ENCODE data around the gene INPP5B.
"Not testable (repeated sequence)": the region's sequence is repeated elsewhere in the genome, so short reads cannot be mapped to it uniquely, and the experiment has no call there.

Gene INPP5B

GRCh38 chr1:37946703-37947360, at the start of gene INPP5B:
Gene INPP5B (minus strand): TSS chr1:37947053. CDS start chr1:37946308, 745 bp downstream.
- peak; percentile 76 for DNase-seq (ENCODE audit: low spot score)

GRCh38 chr1:37995751-37996345, 49.0 kb upstream of the INPP5B start:
- DNase-seq (ENCODE audit: low spot score) = no peak

GRCh38 chr1:37994886-37995566, 48.2 kb upstream of the INPP5B start:
- no peak for DNase-seq (ENCODE audit: low spot score)

- DNase-seq (ENCODE audit: low spot score) = no peak
These were observed 42.6 kb upstream of the INPP5B start for GRCh38 chr1:37989361-37989930.

GRCh38 chr1:37987679-37988078, 40.8 kb upstream of the INPP5B start:
- DNase-seq (ENCODE audit: low spot score) = no peak

GRCh38 chr1:37983546-37983945, 36.7 kb upstream of the INPP5B start:
- no peak for DNase-seq (ENCODE audit: low spot score)

- DNase-seq (ENCODE audit: low spot score) = no peak
These were observed 31.7 kb upstream of the INPP5B start for GRCh38 chr1:37978541-37978940.

GRCh38 chr1:37975083-37975482, 28.2 kb upstream of the INPP5B start:
- DNase-seq (ENCODE audit: low spot score) = not testable (repeated sequence)

- no peak for DNase-seq (ENCODE audit: low spot score)
These were observed 27.7 kb upstream of the INPP5B start for GRCh38 chr1:37974567-37974966.

- not testable (repeated sequence) for DNase-seq (ENCODE audit: low spot score)
These were observed 26.8 kb upstream of the INPP5B start for GRCh38 chr1:37973684-37974083.

- DNase-seq (ENCODE audit: low spot score) = no peak
These were observed 18.4 kb upstream of the INPP5B start for GRCh38 chr1:37965301-37965700.

GRCh38 chr1:37964106-37964505, 17.3 kb upstream of the INPP5B start:
- DNase-seq (ENCODE audit: low spot score) = not testable (repeated sequence)

GRCh38 chr1:37958690-37959089, 11.8 kb upstream of the INPP5B start:
- no peak for DNase-seq (ENCODE audit: low spot score)

- DNase-seq (ENCODE audit: low spot score) = no peak
These were observed 8.8 kb upstream of the INPP5B start for GRCh38 chr1:37955685-37956084.

- DNase-seq (ENCODE audit: low spot score) = no peak
These were observed 7.6 kb upstream of the INPP5B start for GRCh38 chr1:37954316-37954971.

- DNase-seq (ENCODE audit: low spot score) = no peak
These were observed 5.9 kb upstream of the INPP5B start for GRCh38 chr1:37952738-37953137.

GRCh38 chr1:37951783-37952624, 5.2 kb upstream of the INPP5B start:
- no peak for DNase-seq (ENCODE audit: low spot score)

GRCh38 chr1:37951041-37951782, 4.4 kb upstream of the INPP5B start:
- DNase-seq (ENCODE audit: low spot score) = no peak

GRCh38 chr1:37949524-37950152, 2.8 kb upstream of the INPP5B start:
- no peak for DNase-seq (ENCODE audit: low spot score)

GRCh38 chr1:37948841-37949240, 2.0 kb upstream of the INPP5B start:
- no peak for DNase-seq (ENCODE audit: low spot score)
